Activated effector memory CD4-positive, alpha-beta T cell treated with Interleukin-2 at 50 U/mL for 16 hours (primary cell): ENCODE measurements around the gene YPEL3.
"Not testable (repeated sequence)": the region's sequence is repeated elsewhere in the genome, so short reads cannot be mapped to it uniquely, and the experiment has no call there.

Experiments used
- DNase-seq: peaks from one replicate; pipeline ENCODE4 v3.0.0-alpha.2; 2020

The YPEL3 gene

GRCh38 chr16:30116291-30117207, 20.5 kb upstream of the YPEL3 start:
- DNase-seq, result no peak

- DNase-seq, result peak; percentile 28
Observed at GRCh38 chr16:30115238-30115637, 19.2 kb upstream of the YPEL3 start.

GRCh38 chr16:30114833-30115232, 18.8 kb upstream of the YPEL3 start:
- DNase-seq, result not testable (repeated sequence)

- DNase-seq, result no peak
Observed at GRCh38 chr16:30114411-30114810, 18.4 kb upstream of the YPEL3 start.

GRCh38 chr16:30113711-30114333, 17.8 kb upstream of the YPEL3 start:
- DNase-seq, result no peak

GRCh38 chr16:30113031-30113710, 17.2 kb upstream of the YPEL3 start, which contains the start of gene GDPD3:
TSS of gene GDPD3 (minus strand) at chr16:30113537. CDS start at chr16:30113478, 59 bp downstream.
- DNase-seq, result no peak

GRCh38 chr16:30112197-30113030, 16.4 kb upstream of the YPEL3 start:
- peak; percentile 37 for DNase-seq

- DNase-seq, result no peak
Observed at GRCh38 chr16:30110661-30111060, 14.6 kb upstream of the YPEL3 start.

GRCh38 chr16:30108059-30108850, 12.2 kb upstream of the YPEL3 start:
- no peak for DNase-seq

- DNase-seq, result no peak
Observed at GRCh38 chr16:30104492-30104891, 8.5 kb upstream of the YPEL3 start.

- no peak for DNase-seq
Observed at GRCh38 chr16:30104090-30104489, 8.1 kb upstream of the YPEL3 start.

- DNase-seq, result no peak
Observed at GRCh38 chr16:30096862-30097563, 1.0 kb upstream of the YPEL3 start.

- no peak for DNase-seq
Observed at GRCh38 chr16:30095166-30096078, 591 bp downstream of the YPEL3 start.

- DNase-seq, result no peak
Observed at GRCh38 chr16:30094541-30095165, 1.4 kb downstream of the YPEL3 start.

- DNase-seq, result peak; percentile 41
Observed at GRCh38 chr16:30092373-30093010, 3.5 kb downstream of the YPEL3 start.

- DNase-seq, result peak; percentile 89
Observed at GRCh38 chr16:30091474-30092372, 4.3 kb downstream of the YPEL3 start, which contains the start of gene TBX6. TSS of gene TBX6 (minus strand) at chr16:30091924. CDS start at chr16:30091193, 731 bp downstream.

- no peak for DNase-seq
Observed at GRCh38 chr16:30090610-30091331, 5.2 kb downstream of the YPEL3 start.
